Measurements from ENCODE around the gene DDX54. TPM values are rescaled to one million over a fixed set of nuclear protein-coding genes. Genes with fewer than 3 reads are reported as not detected.

DDX54 gene
- total RNA-seq, 1 experiment from 2014 or later = 83.0 TPM

GRCh38 chr12:113134521-113134951 is 50.7 kb downstream of the DDX54 start:
- no peak overlapping the region; the same call in 1 of the 2 replicates for H3K14ac ChIP-seq (ENCODE audit: insufficient read depth, low read length)
- no peak overlapping the region for H3K27ac ChIP-seq (ENCODE audit: insufficient read length, low read depth, low read length)
- H3K23me2 ChIP-seq (ENCODE audit: insufficient read length, low read depth, low read length, poor library complexity, severe bottlenecking) = peaks cover 12% of the 10 kb centered on the region
- H4K5ac ChIP-seq (ENCODE audit: insufficient read length, low read depth, low read length) = no peak overlapping the region
- H4K91ac ChIP-seq (ENCODE audit: insufficient read length, low read depth, low read length) = no peak overlapping the region
- no peaks in the 10 kb centered on the region for H3K79me1 ChIP-seq (ENCODE audit: insufficient read depth, low read depth, low read length, poor library complexity, severe bottlenecking)
- H2BK20ac ChIP-seq (ENCODE audit: low read depth, low read length, poor library complexity, severe bottlenecking) = no peak overlapping the region
- no peak overlapping the region for H3T11ph ChIP-seq (ENCODE audit: low read length)
- no peak overlapping the region for H2AFZ ChIP-seq (ENCODE audit: low read length)
- Mint-ChIP-seq H3K4me1 (peaks cover 12 to 20% of the 10 kb centered on the region in 2 experiments), H3K27ac (no peak overlapping the region), H3K9me3 (peaks cover 0 to under 1% of the 10 kb centered on the region in 2 experiments; a peak in 2 of 5 replicates), H3K36me3 (ENCODE audit: insufficient read depth in 1 of 3, low read depth in 3 of 3) (no peaks in the 10 kb centered on the region), H3K27me3 (ENCODE audit: low read depth) (peaks cover 36% of the 10 kb centered on the region), H3K4me3 (peak overlapping the region; percentile 69 to 84)
- no peak for DNase-seq
- TF ChIP-seq CTCF (conservative IDR thresholded peaks at IDR 0.05) = no peak
- H3K4me1 ChIP-seq (ENCODE audit: insufficient read depth, low read length) = no peaks in the 10 kb centered on the region
- no peak overlapping the region for H2AK5ac ChIP-seq (ENCODE audit: insufficient read length, low read length)
- no peak overlapping the region for H2BK12ac ChIP-seq (ENCODE audit: insufficient read length, low read depth, low read length)
- H3K4ac ChIP-seq (ENCODE audit: low read depth, low read length) = no peak overlapping the region
- H3K79me2 ChIP-seq (ENCODE audit: insufficient read depth, low read length) = no peaks in the 10 kb centered on the region
- no peak overlapping the region for H3K23ac ChIP-seq (ENCODE audit: insufficient read length, low read depth, low read length)
- no CpG with 5 or more reads among the region's 6 CpGs for WGBS (ENCODE audit: extremely low coverage, insufficient read length, low lambda C conversion rate)
- no peaks in the 10 kb centered on the region for H3K27me3 ChIP-seq (ENCODE audit: insufficient read depth, low read length)
- H3K18ac ChIP-seq (ENCODE audit: insufficient read length, low read depth, low read length) = no peak overlapping the region
- H4K8ac ChIP-seq (replicated peaks; ENCODE audit: insufficient read length, low read depth, low read length) = no peak overlapping the region
- H3K4me2 ChIP-seq (ENCODE audit: insufficient read depth, insufficient read length, low read length) = peak overlapping the region; percentile 46
- H2BK120ac ChIP-seq (ENCODE audit: low read depth, low read length, poor library complexity, severe bottlenecking) = no peak overlapping the region
- H3K9me3 ChIP-seq (ENCODE audit: control insufficient read depth, low read depth, low read length) = no peaks in the 10 kb centered on the region
- H2BK15ac ChIP-seq (ENCODE audit: low read depth, low read length) = no peak overlapping the region
- H2BK5ac ChIP-seq (ENCODE audit: insufficient read length, low read length) = no peak overlapping the region
- no peak overlapping the region for H3K56ac ChIP-seq (ENCODE audit: insufficient read length, low read depth, low read length)
- no peaks in the 10 kb centered on the region for H4K20me1 ChIP-seq (ENCODE audit: control insufficient read depth, insufficient read depth, insufficient read length)
- no peak overlapping the region for H3K9ac ChIP-seq (ENCODE audit: extremely low read depth, insufficient read length, low read length)
